MCF 10A (cell line): ENCODE measurements around the gene AKNA. TPM values are rescaled to one million over a fixed set of nuclear protein-coding genes. Genes with fewer than 3 reads are reported as not detected.

ENCODE experiments used
- BruUV-seq: library from RNA; stranded (reverse); fragments of 400-500 nt; replicated peaks from 2 replicates; lab custom pipeline; 2021; lab: Mats Ljungman, UMichigan
- CTCF ChIA-PET: fragments of 300-600 bp; sonication (Branson Sonifier 250); formaldehyde crosslinking; extraction: SDS; loops from one replicate; lab custom pipeline; 2021; ENCODE audit warnings: antibody characterized with exemption, inconsistent platforms; lab: Yijun Ruan, JAX
- POLR2A ChIA-PET: fragments of 300-600, 350-650 bp; sonication (Branson Sonifier 250); formaldehyde crosslinking; extraction: SDS; loops from one replicate; lab custom pipeline; 2020; ENCODE audit warnings: antibody characterized with exemption, inconsistent platforms; lab: Yijun Ruan, JAX
- DNase-seq: peaks from one replicate; pipeline ENCODE4 v3.0.0-alpha.2; 2018; ENCODE audit not compliant: unreplicated experiment
- H3K27ac Mint-ChIP-seq: one replicate; pipeline ENCODE4 v1.8.0; 2022; ENCODE audit warnings: mild to moderate bottlenecking, low read depth, mixed read lengths; ENCODE audit not compliant: unreplicated experiment
- H3K27me3 Mint-ChIP-seq: one replicate; pipeline ENCODE4 v1.8.0; 2022; ENCODE audit warnings: mixed read lengths; ENCODE audit not compliant: insufficient read depth, unreplicated experiment
- H3K36me3 Mint-ChIP-seq: one replicate; pipeline ENCODE4 v1.8.0; 2022; ENCODE audit warnings: mild to moderate bottlenecking, moderate library complexity, mixed read lengths; ENCODE audit not compliant: insufficient read depth, unreplicated experiment
- H3K4me1 Mint-ChIP-seq: one replicate; pipeline ENCODE4 v1.8.0; 2022; ENCODE audit warnings: mixed read lengths; ENCODE audit not compliant: insufficient read depth, unreplicated experiment
- H3K4me3 Mint-ChIP-seq: one replicate; pipeline ENCODE4 v1.8.0; 2022; ENCODE audit warnings: mild to moderate bottlenecking, moderate library complexity, mixed read lengths; ENCODE audit not compliant: unreplicated experiment
- H3K9me3 Mint-ChIP-seq: one replicate; pipeline ENCODE4 v1.8.0; 2022; ENCODE audit warnings: mixed read lengths; ENCODE audit not compliant: unreplicated experiment
- intact Hi-C: fragments of 100-400 bp; cut with micrococcal nuclease; formaldehyde crosslinking; loops from 2 replicates; pipeline ENCODE4 v1.14.1; 2022
- total RNA-seq: library from RNA; stranded (reverse); gene quantifications from 2 replicates; pipeline ENCODE4 v1.2.3, GENCODE V29; 2022
- TF ChIP-seq, protein P1 (sequence below): fragments of 200-600 bp; IDR thresholded peaks from one replicate; pipeline ENCODE4 v1.8.0; 2022; ENCODE audit warnings: antibody characterized with exemption, mild to moderate bottlenecking; ENCODE audit not compliant: unreplicated experiment

The AKNA gene
- total RNA-seq, 1 experiment from 2014 or later, result 10.9 TPM

DNA sequence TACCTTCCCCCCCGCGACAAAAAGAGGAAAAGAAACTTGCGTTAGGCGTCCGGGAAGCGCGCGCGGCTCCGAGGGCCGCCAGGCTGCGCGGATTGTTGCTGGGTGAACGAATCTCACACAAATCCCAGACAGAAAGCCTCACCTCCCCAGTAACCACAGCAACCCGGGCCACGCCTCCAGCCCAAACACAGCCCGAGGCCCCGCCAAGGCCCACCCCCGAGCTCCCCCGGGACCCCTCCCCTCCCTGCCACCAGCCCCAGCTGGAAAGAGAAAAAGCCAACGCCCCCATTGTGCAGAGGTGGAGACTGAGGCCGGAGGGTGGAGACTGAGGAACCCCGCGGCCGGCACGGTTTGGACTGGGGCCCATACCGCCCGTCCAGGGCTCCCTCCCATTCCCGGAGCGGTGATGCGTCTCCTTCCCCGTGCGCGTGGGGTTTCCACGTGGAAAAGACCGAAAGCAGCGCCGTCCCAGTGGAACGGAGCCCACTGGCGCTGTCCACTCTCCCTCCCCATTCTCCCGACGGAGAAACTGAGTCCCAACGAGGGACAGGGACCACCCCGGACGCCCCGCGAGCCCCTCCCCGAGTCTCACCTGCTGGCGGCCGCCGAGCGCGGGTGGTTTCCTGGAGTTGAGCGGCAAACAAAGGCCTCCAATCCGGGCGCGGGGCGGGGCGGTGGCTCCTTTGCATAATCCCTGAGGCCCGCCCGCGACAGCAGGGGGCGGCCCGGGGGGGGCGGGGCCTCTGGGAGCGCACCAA, 10.2 kb upstream of the AKNA start:
- H3K9me3 Mint-ChIP-seq, result no peaks in the 10 kb centered on the region
- intact Hi-C loops, result loop anchor here (1.0 kb wide), 1 partner anchor 336 kb away; no protein-coding TSS in a partner anchor
- no TSS peak for BruUV-seq
- H3K27me3 Mint-ChIP-seq, result no peaks in the 10 kb centered on the region
- peaks cover 9% of the 10 kb centered on the region for H3K4me1 Mint-ChIP-seq
- H3K27ac Mint-ChIP-seq, result peak overlapping the region; percentile 90
- ChIA-PET CTCF (interaction anchor here (0.6 to 1.6 kb wide), 5 partner anchors 11 to 512 kb away, joined by 3 to 6 read pairs (median 5); partner anchors contain the start of gene TMEM268), POLR2A (interaction anchor here (1.2 to 1.8 kb wide), 2 partner anchors 12 to 26 kb away, joined by 4 to 10 read pairs; no protein-coding TSS in a partner anchor)
- DNase-seq, result peak; percentile 96
- peaks cover 7% of the 10 kb centered on the region for H3K36me3 Mint-ChIP-seq
- peak overlapping the region; percentile 81 for H3K4me3 Mint-ChIP-seq
- TF ChIP-seq, protein P1, sequence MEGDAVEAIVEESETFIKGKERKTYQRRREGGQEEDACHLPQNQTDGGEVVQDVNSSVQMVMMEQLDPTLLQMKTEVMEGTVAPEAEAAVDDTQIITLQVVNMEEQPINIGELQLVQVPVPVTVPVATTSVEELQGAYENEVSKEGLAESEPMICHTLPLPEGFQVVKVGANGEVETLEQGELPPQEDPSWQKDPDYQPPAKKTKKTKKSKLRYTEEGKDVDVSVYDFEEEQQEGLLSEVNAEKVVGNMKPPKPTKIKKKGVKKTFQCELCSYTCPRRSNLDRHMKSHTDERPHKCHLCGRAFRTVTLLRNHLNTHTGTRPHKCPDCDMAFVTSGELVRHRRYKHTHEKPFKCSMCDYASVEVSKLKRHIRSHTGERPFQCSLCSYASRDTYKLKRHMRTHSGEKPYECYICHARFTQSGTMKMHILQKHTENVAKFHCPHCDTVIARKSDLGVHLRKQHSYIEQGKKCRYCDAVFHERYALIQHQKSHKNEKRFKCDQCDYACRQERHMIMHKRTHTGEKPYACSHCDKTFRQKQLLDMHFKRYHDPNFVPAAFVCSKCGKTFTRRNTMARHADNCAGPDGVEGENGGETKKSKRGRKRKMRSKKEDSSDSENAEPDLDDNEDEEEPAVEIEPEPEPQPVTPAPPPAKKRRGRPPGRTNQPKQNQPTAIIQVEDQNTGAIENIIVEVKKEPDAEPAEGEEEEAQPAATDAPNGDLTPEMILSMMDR, result peak; percentile 5

DNA sequence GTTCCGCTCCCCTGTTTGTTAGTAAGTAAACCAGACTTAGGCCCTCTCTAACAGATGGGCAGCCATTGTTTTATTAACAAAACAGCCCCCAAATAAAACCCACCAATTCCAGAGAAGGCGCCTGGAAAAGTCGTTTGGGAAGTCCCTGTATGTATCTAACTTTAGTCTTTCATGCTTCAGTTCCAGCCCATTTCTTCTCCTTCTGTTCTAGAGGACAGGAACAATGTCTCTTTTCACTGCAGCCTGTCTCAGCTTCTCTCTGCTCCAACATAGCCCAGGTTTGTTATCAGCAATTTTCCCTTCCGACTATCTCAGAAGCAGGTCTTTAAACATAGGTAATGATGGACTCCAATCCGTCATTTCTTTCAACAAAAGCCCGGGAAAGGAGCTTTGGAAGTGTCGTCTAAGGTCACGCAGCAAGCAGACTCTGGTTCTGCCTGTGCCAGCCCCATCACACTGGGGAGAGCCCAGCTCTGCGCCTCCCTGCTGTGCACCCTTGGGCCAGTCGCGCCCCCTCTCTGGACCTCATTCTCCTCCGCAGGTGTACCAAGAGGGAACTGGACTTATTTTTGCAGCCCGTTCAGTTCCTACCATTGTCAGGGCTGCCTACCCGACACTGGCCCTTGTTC, 9.6 kb upstream of the AKNA start:
- peaks cover 9% of the 10 kb centered on the region for H3K4me1 Mint-ChIP-seq
- DNase-seq, result no peak
- H3K36me3 Mint-ChIP-seq, result peaks cover 7% of the 10 kb centered on the region
- H3K9me3 Mint-ChIP-seq, result no peaks in the 10 kb centered on the region
- BruUV-seq, result TSS peak; percentile 39
- H3K4me3 Mint-ChIP-seq, result peak overlapping the region; percentile 81
- intact Hi-C loops, result no loop called here
- TF ChIP-seq, protein P1, result no peak
- ChIA-PET POLR2A (interaction anchor here (1.2 to 1.8 kb wide), 2 partner anchors 11 to 25 kb away, joined by 4 to 10 read pairs; no protein-coding TSS in a partner anchor), CTCF (interaction anchor here (0.6 to 1.6 kb wide), 4 partner anchors 11 to 512 kb away, joined by 4 to 6 read pairs (median 5); no protein-coding TSS in a partner anchor)
- peak overlapping the region; percentile 90 for H3K27ac Mint-ChIP-seq
- no peaks in the 10 kb centered on the region for H3K27me3 Mint-ChIP-seq

DNA sequence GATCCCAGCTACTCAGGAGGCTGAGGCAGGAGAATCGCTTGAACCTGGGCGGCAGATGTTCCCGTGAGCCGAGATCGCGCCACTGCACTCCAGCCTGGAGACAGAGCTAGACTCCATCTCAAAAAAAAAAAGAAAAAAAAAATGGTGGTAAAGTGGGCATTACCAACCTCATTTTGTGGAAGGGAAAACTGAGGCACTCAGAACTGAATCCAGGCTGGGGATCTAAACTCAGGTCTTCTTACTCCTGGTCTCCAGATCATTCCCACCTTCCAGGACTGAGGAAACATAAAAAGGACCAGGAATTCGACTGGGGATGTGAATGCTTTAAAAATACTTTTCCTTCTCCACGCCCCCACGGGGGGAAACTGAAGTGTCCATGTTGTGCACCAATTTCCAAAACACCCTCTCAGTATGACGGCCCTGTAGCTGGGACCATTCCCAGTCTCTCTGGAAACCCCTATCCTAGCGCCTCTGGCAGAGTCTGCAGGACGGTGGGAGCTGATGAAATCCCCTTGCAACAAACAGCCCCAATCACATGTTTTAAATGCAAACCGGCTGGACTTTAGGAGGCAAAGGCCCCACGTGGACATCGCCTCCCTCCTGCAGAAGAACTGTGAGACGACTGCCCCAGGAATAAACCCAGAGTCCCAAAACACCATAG, 8.9 kb upstream of the AKNA start:
- H3K9me3 Mint-ChIP-seq, result no peaks in the 10 kb centered on the region
- H3K4me3 Mint-ChIP-seq, result peak overlapping the region; percentile 81
- TF ChIP-seq, protein P1, result no peak
- peaks cover 7% of the 10 kb centered on the region for H3K36me3 Mint-ChIP-seq
- H3K27me3 Mint-ChIP-seq, result no peaks in the 10 kb centered on the region
- ChIA-PET CTCF (interaction anchor here (0.6 to 3.7 kb wide), 6 partner anchors 8 to 124 kb away, joined by 3 to 23 read pairs (median 5); no protein-coding TSS in a partner anchor), POLR2A (interaction anchor here (1.2 to 1.8 kb wide), 2 partner anchors 11 to 25 kb away, joined by 4 to 10 read pairs; no protein-coding TSS in a partner anchor)
- no TSS peak for BruUV-seq
- DNase-seq, result no peak
- H3K27ac Mint-ChIP-seq, result peak overlapping the region; percentile 90
- peaks cover 9% of the 10 kb centered on the region for H3K4me1 Mint-ChIP-seq
- intact Hi-C loops, result no loop called here
